HG02798 (cell line): ENCODE measurements around the gene STX11.
A peak's percentile ranks its signal among the peaks of the same experiment; 100 is the strongest.

ENCODE experiments used
- ATAC-seq: cut with Tn5 transposase; IDR thresholded peaks from one replicate; pipeline ENCODE4 v1.9.1; 2021; ENCODE audit warnings: mild to moderate bottlenecking; ENCODE audit not compliant: unreplicated experiment, poor library complexity

Gene STX11

GRCh38 chr6:144140867-144141266 lies 9.4 kb upstream of the STX11 start:
- ATAC-seq, result peak; percentile 87

GRCh38 chr6:144141470-144141869 lies 8.8 kb upstream of the STX11 start:
- no peak for ATAC-seq

DNA sequence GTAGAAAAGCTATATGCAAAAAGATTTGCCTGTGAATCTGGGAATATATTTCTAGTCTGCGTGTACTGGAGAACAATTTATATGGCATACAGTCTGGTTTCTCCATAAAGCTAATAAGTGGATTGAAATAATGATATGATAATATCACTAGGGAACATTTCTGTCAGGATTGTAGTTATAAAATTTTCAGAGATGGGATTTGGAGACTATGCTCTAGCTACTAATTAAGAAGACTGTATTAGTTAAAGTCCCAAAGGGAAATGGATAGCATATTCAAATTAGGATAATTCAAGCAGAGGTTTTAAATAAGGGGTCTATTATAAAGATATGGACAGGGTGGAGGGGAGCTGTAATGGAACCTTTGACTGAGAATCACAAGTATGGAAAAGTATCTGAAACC lies 7.2 kb upstream of the STX11 start:
- no peak for ATAC-seq

DNA sequence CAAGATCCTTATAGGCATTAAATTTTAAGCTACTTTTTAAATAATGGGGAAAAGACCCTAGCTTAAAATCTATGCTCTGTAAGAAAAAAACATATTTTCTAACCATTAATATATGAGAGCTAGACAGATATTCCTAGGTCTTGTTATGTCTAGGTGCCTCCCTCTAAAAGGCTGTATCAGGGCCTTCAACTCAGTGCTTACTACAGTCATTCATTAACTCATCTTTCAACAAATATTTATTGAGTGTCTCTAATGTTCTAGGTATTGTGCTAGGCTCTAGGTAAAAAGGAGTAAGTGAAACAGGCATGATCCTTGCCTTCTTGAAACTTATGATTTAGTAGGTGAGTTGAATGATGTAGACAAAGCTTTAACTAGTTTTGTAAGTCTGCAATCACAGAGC lies 6.4 kb upstream of the STX11 start:
- no peak for ATAC-seq

GRCh38 chr6:144144996-144145395 lies 5.3 kb upstream of the STX11 start:
- no peak for ATAC-seq

DNA sequence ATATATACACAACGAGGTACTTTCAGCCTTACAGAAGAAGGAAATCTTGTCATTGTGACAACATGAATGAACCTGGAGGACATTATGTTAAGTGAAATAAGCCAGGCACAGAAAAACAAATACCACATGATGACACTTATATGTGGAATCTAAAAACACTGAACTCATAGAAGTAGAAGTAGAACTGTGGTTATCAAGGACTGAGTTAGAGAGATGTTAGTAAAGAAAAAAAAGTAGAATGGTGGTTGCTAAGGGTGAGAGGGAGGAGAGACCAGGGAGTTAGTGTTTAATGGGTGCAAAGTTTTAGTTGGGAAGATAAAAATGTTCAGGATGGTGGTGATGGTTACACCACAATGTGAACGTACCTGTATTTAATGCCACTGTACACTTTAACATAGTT lies 4.8 kb upstream of the STX11 start:
- ATAC-seq, result no peak

DNA sequence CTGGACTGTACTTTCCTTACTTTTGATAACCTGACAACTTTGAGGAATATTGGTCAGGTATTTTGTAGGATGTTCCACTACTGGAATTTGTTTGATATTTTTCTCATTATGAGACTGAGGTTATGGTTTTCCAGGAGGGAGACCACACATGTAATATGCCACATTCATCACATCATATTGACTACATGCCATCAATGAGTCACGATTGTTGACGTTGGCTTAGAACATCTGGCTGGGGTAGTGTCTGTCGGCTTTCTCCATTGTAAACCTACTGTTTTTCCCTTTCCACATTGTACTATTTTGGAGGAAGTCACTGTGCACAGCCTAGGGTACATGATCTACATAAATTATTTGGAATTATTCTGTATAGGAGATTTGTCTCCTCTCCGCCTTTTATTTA lies 1.4 kb upstream of the STX11 start:
- ATAC-seq, result no peak

DNA sequence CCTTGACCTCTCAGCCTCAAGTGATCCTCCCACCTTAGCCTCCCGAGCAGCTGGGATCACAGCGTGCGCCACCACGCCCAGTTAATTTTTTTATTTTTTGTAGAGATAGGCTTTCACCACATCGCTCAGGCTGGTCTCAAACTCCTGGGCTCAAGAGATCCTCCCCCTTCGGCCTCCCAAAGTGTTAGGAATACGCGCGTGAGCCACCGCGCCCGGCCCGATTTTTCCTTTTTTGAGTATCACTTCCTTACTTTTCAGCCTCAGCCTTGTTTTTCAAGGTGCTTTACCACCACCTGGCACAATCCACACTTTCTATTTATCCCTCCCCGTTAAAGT lies 791 bp upstream of the STX11 start:
- ATAC-seq, result no peak

DNA sequence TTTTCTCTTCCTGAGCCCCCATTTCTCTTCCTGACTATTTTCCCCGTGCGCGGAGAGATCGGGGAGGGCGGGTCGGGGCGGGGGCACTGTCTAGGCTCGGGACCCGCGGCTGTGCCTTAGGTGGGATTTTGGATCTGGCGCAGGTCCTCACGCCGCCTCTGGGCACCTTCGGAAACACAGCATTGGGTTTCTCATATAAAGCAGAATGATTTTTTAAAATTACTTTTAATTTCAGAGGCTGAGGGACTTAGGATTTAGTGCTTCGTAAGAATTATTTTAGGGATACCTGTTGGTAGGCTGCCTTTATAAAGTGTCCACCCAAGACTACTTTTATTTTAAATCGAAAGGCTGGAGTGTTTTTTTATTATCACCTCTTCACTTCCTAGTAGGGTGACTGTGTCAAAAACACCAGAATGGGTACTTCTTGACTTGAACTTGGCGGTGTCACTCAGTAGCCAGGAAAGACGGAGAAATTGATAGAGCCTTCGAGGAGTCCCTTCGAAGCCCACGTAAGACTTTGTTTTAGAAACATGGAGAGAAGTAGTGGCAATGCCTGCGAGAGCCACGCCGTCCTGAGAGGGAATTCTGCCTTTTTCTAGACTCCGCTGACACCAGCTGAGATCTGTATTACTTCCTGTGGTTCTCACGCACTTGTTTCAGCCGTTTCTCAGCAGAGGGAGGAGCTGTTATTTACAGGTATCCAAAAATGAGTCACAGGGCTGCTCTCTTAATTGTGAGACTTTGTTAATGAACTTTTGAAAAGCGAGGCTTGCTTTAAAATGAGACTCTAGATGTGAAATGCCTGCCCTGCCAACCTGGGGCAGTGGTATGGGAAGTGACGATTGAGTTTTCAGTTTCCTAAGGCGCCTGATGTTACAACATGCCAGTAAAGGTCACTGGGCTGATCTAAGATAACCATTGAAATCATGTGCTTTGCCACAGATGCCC lies 667 bp downstream of the STX11 start:
- peak; percentile 64 for ATAC-seq

GRCh38 chr6:144152334-144152900 lies 2.1 kb downstream of the STX11 start:
- no peak for ATAC-seq

DNA sequence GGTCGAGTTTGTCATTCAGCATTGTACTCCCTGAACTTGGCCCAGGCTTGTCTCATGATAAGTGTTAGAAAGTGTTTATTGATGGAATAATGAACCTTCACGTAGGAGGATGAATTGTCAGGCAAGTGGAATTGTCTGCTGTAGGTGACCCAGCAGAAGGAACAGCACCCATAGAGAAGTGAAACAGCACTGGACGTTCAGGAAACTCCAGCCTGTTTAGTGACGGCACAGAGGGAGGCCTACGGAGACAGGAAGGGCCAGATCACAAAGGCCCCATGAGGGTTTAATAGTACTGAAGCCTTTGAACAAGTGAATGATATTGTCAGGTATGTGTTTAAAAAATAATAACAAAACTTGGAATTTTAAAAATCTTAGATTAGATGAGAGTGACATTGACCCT lies 2.9 kb downstream of the STX11 start:
- no peak for ATAC-seq

DNA sequence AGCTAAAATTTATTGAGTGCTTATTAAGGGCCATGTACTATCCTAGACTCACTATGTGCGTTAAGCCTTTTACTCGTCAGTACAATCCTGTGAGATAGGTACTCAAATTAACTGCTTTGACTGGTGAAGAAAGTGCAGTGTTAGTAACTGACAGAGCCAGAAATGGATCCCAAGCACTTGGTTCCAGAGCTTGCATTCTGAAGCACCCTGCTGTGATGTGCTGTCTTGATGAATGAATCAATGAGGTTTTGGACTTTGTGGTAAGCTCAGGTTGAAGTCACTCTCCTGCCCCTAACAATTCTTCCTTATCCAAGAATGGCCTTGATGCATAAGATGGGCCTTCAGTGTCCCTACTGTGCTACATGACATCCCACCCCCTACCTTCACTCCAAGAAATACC lies 3.7 kb downstream of the STX11 start:
- no peak for ATAC-seq

GRCh38 chr6:144155529-144155928 lies 5.2 kb downstream of the STX11 start:
- ATAC-seq, result peak; percentile 62

- ATAC-seq, result peak; percentile 39
Measured at GRCh38 chr6:144156338-144156737, 6.0 kb downstream of the STX11 start.

GRCh38 chr6:144156991-144157390 lies 6.7 kb downstream of the STX11 start:
- no peak for ATAC-seq

GRCh38 chr6:144158133-144158532 lies 7.8 kb downstream of the STX11 start:
- ATAC-seq, result no peak

GRCh38 chr6:144159223-144159622 lies 8.9 kb downstream of the STX11 start:
- ATAC-seq, result no peak

DNA sequence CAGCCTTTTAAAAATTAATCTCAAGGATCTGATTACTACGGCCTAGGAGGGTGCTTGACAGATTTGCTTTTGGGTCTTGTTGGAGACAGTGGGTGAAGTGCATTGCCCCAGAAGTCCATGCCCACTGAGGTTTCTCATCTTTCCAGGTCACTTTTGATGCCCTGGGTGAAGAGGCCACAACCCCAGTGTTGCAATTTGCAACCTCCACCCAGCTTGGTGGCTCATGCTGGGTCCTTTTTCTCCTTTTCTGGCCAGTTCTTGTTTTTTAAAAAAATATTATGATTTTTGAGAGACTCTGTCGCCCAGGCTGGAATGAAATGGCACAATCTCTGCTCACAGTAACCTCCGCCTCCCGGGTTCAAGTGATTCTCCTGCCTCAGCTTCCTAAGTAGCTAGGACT lies 9.4 kb downstream of the STX11 start:
- no peak for ATAC-seq

DNA sequence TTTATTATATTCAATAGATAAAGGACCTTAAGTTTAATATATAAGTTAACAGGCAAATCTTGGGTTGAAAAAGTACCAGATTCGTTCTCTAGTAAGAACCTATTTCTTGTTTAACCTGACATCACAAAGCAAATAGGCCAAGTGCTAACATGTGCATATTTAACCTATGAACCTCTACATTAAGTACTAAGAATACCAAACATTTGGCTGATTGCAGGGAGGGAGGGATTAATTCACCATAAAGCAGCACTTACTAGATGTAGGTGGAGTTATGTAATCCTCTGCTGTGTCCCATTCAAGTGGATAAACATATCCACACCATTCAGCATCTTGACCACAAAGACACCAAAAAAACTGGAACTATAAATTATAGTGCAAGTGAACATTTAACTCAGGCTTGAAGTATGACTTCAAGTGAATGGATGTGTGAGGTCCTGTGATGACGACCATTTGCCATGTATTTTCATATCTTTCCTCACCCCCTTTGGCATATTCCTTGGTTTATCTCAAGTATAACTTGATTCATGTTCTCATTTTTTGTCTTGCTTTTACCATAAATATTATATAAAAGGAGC lies 10.2 kb downstream of the STX11 start:
- ATAC-seq, result no peak

GRCh38 chr6:144161975-144162374 lies 11.7 kb downstream of the STX11 start:
- ATAC-seq, result no peak

GRCh38 chr6:144162977-144163376 lies 12.7 kb downstream of the STX11 start:
- peak; percentile 79 for ATAC-seq

GRCh38 chr6:144165784-144166183 lies 15.5 kb downstream of the STX11 start:
- ATAC-seq, result no peak
